Osteoblast (primary cell): ENCODE data around the gene ABHD11. TPM values are rescaled to one million over a fixed set of nuclear protein-coding genes. Genes with fewer than 3 reads are reported as not detected.

Experiments
- DNase-seq: peaks from one replicate; pipeline ENCODE4 v3.0.0; 2011; ENCODE audit warnings: low spot score, mixed read lengths; ENCODE audit not compliant: insufficient read length; ENCODE audit errors: missing footprints
- H2AFZ ChIP-seq: 2 replicates; pipeline ENCODE4 v1.6.0; 2011; ENCODE audit warnings: mild to moderate bottlenecking, low read length
- H3K27ac ChIP-seq: 2 replicates; pipeline ENCODE4 v1.5.1; 2011; ENCODE audit warnings: mild to moderate bottlenecking, low read depth, low read length, moderate library complexity
- H3K27me3 ChIP-seq: 2 replicates; pipeline ENCODE4 v1.6.0; 2012; ENCODE audit warnings: mild to moderate bottlenecking, control low read depth, inconsistent platforms, low read length, moderate library complexity; ENCODE audit not compliant: insufficient read depth
- H3K36me3 ChIP-seq: 2 replicates; pipeline ENCODE4 v1.5.1; 2011; ENCODE audit warnings: mild to moderate bottlenecking, low read length, control low read depth, moderate library complexity; ENCODE audit not compliant: insufficient read depth
- H3K4me1 ChIP-seq: 2 replicates; pipeline ENCODE4 v1.5.1; 2011; ENCODE audit warnings: mild to moderate bottlenecking, low read length, control low read depth, moderate library complexity; ENCODE audit not compliant: insufficient read depth
- H3K4me2 ChIP-seq: 2 replicates; pipeline ENCODE4 v1.6.0; 2011; ENCODE audit warnings: mild to moderate bottlenecking, low read length; ENCODE audit not compliant: insufficient read depth
- H3K4me3 ChIP-seq: fragments of 200-600 bp; sonication (generic); 3 replicates; pipeline ENCODE4 v1.5.1; 2012; ENCODE audit warnings: mild to moderate bottlenecking, low read length, inconsistent platforms; ENCODE audit not compliant: insufficient read depth
- H3K79me2 ChIP-seq: 2 replicates; pipeline ENCODE4 v1.6.0; 2012; ENCODE audit warnings: mild to moderate bottlenecking, low read length, control low read depth, inconsistent platforms; ENCODE audit not compliant: insufficient read depth
- H3K9me3 ChIP-seq: 2 replicates; pipeline ENCODE4 v1.5.1; 2011; ENCODE audit warnings: low read depth, low read length, control low read depth
- H4K20me1 ChIP-seq: 2 replicates; pipeline ENCODE4 v1.6.0; 2012; ENCODE audit warnings: mild to moderate bottlenecking, low read length, control low read depth; ENCODE audit not compliant: insufficient read depth
- CTCF ChIP-seq: IDR thresholded peaks from 2 replicates; pipeline ENCODE4 v1.5.1; 2011; ENCODE audit warnings: mild to moderate bottlenecking, low read depth, low read length, moderate library complexity; ENCODE audit errors: extremely low read depth
- total RNA-seq: library from RNA; depleted of rRNA; stranded (reverse); fragments of >200 nt; gene quantifications from 2 replicates; pipeline ENCODE4 v1.2.3, GENCODE V29; 2012

ABHD11 gene
- total RNA-seq, 1 donor, result 8.7 TPM

- H3K4me2 ChIP-seq, result no peak overlapping the region
- H3K4me3 ChIP-seq, result no peak overlapping the region
- peaks cover 77% of the 10 kb centered on the region for H4K20me1 ChIP-seq
- TF ChIP-seq CTCF, result no peak
- DNase-seq, result peak; percentile 36
- no peak overlapping the region for H2AFZ ChIP-seq
- H3K79me2 ChIP-seq, result peaks cover 92% of the 10 kb centered on the region
- no peak overlapping the region for H3K27ac ChIP-seq
- H3K4me1 ChIP-seq, result peaks cover 25% of the 10 kb centered on the region
- no peaks in the 10 kb centered on the region for H3K9me3 ChIP-seq
- H3K36me3 ChIP-seq, result peaks cover 24% of the 10 kb centered on the region
- no peaks in the 10 kb centered on the region for H3K27me3 ChIP-seq
These were observed 25.8 kb downstream of the ABHD11 start for GRCh38 chr7:73712773-73713172.

GRCh38 chr7:73708961-73709549, 29.5 kb downstream of the ABHD11 start:
- no peak overlapping the region for H3K27ac ChIP-seq
- no peak overlapping the region for H2AFZ ChIP-seq
- H3K4me1 ChIP-seq, result peaks cover 31% of the 10 kb centered on the region
- H3K4me3 ChIP-seq, result no peak overlapping the region
- H3K27me3 ChIP-seq, result no peaks in the 10 kb centered on the region
- peak; percentile 49 for DNase-seq
- H3K79me2 ChIP-seq, result peaks cover 85% of the 10 kb centered on the region
- peaks cover 80% of the 10 kb centered on the region for H4K20me1 ChIP-seq
- no peaks in the 10 kb centered on the region for H3K9me3 ChIP-seq
- no peak overlapping the region for H3K4me2 ChIP-seq
- H3K36me3 ChIP-seq, result peaks cover 41% of the 10 kb centered on the region
- TF ChIP-seq CTCF, result no peak

GRCh38 chr7:73707045-73707631, 31.5 kb downstream of the ABHD11 start:
- Histone ChIP-seq H3K27ac (peak overlapping the region; percentile 53), H3K4me1 (peaks cover 31% of the 10 kb centered on the region), H4K20me1 (peaks cover 70% of the 10 kb centered on the region), H3K36me3 (peaks cover 44% of the 10 kb centered on the region), H3K27me3 (no peaks in the 10 kb centered on the region), H3K4me2 (no peak overlapping the region), H3K4me3 (no peak overlapping the region), H3K79me2 (peaks cover 71% of the 10 kb centered on the region), H3K9me3 (no peaks in the 10 kb centered on the region), H2AFZ (no peak overlapping the region)
- no peak for TF ChIP-seq CTCF
- DNase-seq, result peak; percentile 76

GRCh38 chr7:73706126-73707044, 32.2 kb downstream of the ABHD11 start:
- H3K27me3 ChIP-seq, result no peaks in the 10 kb centered on the region
- H4K20me1 ChIP-seq, result peaks cover 62% of the 10 kb centered on the region
- peaks cover 31% of the 10 kb centered on the region for H3K4me1 ChIP-seq
- no peak overlapping the region for H2AFZ ChIP-seq
- no peak overlapping the region for H3K4me2 ChIP-seq
- TF ChIP-seq CTCF, result no peak
- peaks cover 64% of the 10 kb centered on the region for H3K79me2 ChIP-seq
- no peaks in the 10 kb centered on the region for H3K9me3 ChIP-seq
- H3K36me3 ChIP-seq, result peaks cover 48% of the 10 kb centered on the region
- H3K27ac ChIP-seq, result peak overlapping the region; percentile 53
- no peak overlapping the region for H3K4me3 ChIP-seq
- DNase-seq, result peak; percentile 95
